HG03521 (cell line): Measurements from ENCODE around the gene COL3A1.

Experiments
- ATAC-seq: cut with Tn5 transposase; IDR thresholded peaks from one replicate; pipeline ENCODE4 v1.9.1; 2021; ENCODE audit warnings: mild to moderate bottlenecking, moderate library complexity; ENCODE audit not compliant: unreplicated experiment

COL3A1 gene

DNA sequence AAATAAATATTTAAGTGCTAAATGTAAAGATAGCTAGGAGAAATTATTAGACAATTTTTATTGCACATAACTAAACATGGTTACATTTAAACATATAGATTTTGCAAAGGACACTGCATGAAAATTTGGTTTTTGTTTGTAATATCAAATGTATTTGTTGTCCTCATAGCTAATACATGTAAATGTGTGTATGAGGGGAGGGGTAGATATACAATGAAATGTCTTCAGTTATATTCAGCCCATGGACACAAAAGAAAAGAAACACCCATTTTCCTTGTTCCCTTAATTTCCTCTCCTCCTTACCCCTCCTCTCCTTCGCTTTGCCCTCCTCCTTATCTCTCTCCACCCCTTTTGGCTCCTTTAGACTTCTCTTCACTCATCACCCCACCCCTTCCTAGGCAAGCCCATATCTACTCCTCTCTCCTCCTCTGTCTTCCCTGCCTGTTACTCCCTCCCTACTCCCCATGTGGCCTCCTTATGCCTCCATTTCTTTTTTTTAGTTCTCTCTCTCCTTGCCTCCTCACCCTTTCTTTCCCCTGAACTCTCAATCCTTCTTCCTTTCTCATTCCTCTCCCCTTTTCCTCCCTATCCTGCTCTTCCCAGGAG lies 1.4 kb downstream of the COL3A1 start:
- ATAC-seq: no peak

DNA sequence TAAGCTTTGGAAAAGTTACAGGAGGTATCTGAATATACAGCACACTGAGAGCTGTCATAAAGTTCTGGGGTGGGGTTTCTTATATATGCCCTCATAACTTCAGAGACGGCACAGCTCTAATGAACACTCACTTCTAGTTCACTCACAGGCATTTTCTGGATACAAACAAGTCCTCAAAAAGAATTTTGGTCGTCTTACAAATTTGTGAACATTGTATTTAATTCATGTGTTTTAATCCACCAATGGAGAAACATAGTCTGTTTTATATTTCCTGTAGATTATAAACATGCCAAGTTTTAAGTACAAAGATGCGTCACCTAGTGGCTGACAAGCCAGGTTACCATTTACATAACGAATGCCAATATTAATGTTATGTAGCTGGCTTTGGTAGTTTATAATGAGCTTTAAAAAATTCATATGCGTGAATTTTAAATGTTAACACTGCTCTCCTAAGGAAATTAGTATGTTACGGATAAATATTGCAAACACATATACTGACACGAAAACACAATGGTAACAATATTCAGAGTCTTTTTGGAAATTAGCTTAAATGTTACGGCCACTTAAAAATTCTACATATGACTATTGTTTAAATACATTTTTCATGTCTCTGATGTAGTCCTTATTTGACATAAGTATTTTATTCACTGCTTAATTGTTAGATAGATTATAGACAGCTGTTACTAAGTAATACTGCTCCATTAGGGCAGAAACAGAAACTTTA lies 2.5 kb downstream of the COL3A1 start:
- no peak for ATAC-seq

DNA sequence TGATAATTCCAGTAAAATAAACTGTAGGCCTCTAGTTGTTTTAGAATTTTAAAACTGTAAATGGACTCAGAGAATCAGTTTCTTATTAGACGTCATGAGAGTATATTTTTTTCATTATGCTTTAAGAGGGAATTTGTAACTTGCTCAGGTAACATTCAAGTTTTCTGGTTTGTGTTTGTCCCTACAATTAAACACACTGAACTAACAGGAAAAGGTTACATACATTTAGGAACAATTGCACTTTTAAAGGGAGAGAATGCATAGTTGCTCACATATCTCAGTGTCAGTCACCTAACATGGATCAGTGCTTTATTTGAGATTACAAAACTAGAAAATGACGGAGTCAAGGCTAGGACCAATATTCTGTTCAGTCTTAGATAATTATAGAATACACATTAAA lies 3.1 kb downstream of the COL3A1 start:
- no peak for ATAC-seq

DNA sequence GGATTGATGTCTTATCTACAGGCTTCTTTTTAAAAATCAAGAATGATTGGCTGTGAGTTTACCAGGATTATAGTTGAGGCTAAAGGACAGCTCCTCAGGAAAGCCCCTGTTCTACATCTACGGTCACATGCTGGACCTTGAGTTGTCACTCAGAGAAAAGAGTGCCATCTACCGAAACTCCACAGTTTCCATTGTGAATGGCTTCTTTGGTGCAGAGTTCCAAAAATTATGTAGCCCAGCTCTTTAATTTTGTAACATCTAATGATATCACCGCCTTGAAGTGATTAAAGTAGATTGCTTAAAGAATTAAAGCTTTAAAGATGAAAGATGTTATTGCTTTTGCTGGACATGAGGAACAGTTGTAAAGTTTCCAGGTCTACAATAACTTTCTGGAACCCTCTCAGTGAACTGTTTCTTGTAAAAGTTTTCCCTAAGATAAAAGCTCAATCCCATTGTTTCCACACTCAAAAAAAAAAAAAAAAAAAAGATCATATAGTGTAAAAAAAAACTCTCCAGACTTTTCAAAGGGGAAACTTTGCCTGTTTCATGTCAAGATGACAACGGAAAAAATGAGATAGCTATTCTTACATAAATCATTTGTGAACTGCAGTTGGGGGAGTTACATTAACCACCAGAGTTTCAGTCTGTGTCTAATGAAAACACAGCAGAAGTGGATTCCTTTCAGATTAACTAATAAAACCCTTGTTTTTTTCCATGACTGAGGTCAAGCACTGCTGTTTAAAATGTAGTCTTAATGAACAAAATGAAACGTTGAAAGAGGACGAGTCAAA lies 4.3 kb downstream of the COL3A1 start:
- ATAC-seq: peak; percentile 80

DNA sequence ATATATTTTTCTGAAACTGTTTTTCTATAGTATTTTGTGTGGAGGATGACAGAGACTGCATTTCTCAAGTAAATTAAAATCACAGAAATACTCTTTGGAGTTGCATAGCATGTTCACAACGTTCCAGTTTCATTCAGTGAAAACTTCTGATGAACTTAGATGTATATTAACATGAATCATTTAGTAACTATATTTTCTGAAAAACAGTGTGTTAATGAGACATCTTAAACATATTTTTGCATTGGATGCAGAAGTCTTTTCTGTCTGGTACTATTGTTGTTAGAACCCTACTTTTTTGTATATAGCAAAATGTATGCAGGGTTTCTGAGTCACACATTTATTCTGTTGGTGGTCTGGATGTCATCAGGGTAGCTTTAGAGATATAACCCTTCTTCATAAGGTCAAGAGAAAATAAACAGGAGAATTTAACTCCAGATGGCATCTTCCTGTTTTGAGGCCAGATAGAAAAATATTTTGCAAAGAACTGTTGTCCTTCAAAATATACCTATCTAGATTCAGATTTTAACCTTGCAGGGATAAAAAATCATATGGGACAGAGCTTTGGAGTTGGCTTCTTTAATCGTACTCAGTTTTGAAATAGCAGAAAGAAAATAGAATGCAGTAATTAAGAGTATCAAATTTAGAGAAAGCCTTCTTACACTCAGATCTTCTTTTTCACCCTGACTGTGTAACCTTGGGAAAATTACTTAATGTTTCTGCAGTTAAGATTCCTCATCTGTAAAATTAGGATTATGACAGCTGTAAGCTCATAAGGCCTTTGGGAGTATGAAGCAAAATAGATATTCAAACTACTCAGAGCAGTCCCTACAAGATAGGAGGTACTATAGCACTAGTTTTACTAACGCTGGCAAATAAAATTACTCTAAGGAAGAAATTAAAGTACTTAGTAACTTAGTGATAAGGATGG lies 5.3 kb downstream of the COL3A1 start:
- no peak for ATAC-seq

DNA sequence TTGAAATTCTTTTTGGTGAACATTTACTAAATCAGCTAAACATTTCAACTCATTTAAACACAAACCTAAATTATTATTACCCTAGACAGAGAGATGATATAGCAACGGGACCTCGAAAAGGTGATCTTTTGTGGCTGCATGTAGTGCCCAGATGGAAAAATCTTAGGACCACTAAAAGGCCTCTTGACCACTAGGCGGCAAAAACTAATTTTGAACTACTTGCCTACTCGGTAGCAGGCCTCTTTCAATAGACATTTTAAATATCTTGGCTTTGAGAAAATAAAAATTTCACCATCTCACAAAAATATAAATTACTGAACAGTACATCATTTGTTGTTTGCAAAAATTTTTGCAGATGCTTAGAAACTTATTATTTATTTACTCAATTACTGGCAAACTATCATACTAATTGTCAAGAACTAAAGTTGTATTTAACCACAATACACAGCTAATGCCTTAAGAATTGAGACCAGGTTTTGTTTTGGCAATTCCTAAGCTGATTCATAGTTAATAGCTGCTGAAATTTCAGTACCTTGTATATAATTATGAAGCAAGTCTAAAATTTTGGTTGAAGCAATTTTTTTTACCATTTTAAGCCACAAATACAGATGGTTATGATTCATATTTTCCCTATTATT lies 9.4 kb downstream of the COL3A1 start:
- no peak for ATAC-seq

DNA sequence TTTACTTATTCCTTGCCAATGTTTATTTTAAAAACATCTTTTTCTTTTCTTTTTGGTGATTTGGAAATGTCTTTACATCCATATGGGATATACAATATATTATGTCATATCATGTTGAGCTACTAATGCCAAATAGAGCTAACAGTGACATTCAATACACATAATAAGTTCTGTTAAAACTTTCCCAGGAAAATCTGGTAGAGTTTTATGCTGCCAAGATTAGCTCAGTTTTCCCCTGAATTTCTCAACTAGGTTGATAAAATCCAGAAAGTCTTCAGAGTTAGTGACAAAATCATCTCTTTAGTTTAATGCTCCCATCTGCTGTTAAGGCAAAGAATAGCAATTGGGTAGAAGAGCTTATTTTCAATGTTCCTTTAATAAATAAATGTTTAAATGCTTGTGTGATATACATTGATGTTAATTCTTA lies 9.9 kb downstream of the COL3A1 start:
- no peak for ATAC-seq

DNA sequence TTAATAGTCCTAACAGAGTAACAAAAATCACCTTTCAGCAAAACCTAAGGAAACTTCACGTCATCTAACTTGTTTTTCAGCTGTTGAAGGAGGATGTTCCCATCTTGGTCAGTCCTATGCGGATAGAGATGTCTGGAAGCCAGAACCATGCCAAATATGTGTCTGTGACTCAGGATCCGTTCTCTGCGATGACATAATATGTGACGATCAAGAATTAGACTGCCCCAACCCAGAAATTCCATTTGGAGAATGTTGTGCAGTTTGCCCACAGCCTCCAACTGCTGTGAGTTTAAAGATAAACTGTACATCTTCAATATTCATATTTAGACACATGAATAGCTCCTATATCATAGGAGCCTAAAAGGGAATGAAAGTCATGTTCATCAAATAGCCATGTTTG lies 10.5 kb downstream of the COL3A1 start:
- no peak for ATAC-seq

DNA sequence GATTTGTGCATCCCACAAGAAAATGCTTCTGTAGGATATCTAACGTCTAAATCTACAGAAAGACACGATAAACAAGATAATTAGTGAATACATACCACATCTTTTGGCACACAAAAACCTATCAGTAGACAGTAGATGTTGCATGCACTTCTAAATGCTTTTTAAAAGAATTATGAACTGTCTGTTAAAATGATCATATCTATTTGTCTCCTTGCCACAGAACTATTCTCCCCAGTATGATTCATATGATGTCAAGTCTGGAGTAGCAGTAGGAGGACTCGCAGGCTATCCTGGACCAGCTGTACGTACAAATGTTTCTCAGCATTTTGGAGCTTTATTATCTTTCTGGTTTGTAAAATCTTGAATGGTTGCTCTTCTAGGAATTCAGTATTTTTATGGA lies 12.7 kb downstream of the COL3A1 start:
- ATAC-seq: no peak

DNA sequence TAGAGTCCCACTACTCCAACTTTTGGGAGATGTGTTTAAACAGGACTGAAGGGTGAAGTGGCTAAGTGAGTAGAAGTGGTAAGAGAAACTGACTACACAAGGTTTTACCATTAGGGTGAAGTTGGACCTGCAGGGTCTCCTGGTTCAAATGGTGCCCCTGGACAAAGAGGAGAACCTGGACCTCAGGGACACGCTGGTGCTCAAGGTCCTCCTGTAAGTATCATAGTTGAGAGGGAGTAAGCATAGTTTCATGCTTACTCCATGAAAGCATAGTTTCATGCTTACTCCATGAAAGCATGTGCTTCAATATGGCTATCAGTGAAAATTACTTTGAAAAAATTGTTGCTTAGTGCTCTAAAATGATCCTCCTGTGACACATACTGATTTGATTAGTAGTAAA lies 19.1 kb downstream of the COL3A1 start:
- ATAC-seq: no peak

DNA sequence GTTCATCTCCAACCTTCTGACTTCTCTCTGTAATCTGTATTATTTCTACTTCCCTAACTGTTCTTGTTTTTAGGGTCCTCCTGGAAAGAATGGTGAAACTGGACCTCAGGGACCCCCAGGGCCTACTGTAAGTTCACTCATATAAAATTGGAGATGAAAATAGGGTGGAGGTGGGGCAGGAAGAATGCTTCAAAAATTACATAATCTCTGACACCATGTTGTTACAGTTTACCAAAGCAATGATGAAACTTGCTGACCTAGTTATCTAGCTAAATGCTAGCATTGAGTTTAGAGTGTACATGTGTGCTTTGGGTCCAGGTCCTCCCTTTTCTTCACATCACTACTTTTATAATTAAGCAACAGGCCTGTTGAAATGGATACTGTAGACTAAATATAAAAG lies 23.1 kb downstream of the COL3A1 start:
- no peak for ATAC-seq

DNA sequence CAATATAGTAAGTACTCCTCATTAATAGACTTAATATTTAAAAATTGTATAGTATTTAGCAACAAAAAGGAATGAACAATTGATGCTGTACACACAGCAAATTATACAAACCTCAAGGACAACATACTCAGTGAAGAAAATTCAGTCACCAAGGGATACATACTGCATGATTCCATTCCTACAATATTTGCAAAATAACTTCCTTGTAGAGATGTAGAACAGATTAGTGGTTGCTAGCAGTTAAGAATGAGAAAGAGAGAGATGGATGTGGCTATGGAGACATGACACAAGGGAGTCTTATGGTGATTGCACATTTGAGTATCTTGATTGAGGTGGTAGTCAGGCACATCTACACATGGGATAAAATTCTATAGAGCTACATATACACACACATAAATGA lies 26.0 kb downstream of the COL3A1 start:
- no peak for ATAC-seq

DNA sequence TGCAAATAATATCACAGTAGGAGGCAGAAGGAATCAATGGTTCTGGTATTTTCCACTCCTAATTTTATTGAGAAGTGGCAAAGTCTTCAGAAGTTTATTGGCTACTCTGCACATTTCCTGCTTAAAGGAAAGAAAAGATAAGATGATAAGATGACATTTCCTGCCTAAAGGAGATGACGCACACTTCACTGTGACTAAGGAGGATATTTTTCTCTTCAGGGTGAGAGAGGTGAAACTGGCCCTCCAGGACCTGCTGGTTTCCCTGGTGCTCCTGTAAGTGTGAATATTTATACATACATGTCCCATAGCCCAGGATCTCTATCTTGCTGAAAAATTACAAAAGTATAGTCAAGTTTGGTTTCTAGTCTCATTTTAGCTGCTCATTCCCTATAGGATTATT lies 27.9 kb downstream of the COL3A1 start:
- ATAC-seq: no peak

DNA sequence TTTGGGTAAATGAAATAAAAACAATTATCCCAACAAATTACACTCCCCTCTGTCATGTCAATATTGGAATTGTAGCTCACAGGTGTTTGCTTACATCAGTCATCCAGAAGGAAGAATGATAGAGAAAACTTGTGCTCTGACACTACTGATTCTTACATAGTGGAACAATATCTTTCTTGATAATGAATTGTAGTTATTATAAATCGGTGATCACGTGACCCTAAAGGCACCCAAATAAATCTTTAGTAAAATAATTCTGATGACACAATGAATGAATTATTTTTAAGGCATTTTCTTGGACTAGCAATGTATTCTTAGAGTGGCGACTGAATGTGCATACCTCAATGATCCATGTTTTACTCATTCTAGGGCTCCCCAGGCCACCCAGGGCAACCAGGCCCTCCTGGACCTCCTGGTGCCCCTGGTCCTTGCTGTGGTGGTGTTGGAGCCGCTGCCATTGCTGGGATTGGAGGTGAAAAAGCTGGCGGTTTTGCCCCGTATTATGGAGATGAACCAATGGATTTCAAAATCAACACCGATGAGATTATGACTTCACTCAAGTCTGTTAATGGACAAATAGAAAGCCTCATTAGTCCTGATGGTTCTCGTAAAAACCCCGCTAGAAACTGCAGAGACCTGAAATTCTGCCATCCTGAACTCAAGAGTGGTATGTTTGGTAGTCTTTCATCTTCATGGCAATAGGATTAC lies 34.5 kb downstream of the COL3A1 start:
- ATAC-seq: no peak

DNA sequence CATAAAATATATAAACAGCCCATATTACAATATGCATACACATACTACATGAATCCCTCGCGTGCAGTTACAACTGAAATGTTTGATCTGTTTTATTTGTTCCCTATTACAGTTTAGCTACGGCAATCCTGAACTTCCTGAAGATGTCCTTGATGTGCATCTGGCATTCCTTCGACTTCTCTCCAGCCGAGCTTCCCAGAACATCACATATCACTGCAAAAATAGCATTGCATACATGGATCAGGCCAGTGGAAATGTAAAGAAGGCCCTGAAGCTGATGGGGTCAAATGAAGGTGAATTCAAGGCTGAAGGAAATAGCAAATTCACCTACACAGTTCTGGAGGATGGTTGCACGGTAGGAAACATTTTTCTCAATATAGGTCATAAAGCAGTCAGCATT lies 36.4 kb downstream of the COL3A1 start:
- no peak for ATAC-seq

DNA sequence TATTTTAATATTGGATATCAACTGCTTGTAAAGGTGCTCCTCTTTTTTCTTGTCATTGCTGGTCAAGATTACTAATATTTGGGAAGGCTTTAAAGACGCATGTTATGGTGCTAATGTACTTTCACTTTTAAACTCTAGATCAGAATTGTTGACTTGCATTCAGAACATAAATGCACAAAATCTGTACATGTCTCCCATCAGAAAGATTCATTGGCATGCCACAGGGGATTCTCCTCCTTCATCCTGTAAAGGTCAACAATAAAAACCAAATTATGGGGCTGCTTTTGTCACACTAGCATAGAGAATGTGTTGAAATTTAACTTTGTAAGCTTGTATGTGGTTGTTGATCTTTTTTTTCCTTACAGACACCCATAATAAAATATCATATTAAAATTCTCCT lies 38.2 kb downstream of the COL3A1 start:
- ATAC-seq: no peak

DNA sequence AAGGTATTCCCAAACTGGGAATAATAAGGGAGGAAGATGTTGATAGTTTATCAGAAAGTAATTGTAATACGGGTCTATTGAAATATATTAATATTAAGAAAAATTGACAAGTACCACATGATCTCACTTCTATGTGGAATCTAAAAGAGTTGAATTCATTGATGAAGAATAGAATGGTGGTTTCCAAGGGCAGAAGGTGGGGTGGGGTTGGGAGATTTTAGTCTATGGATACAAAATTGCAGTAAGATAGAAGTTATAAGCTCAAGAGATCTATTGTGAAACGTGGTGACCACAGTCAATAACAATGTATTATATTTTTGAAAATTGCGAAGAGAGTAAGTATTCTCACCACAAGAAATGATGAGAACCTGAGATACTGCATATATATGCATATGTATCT lies 38.9 kb downstream of the COL3A1 start:
- ATAC-seq: no peak

DNA sequence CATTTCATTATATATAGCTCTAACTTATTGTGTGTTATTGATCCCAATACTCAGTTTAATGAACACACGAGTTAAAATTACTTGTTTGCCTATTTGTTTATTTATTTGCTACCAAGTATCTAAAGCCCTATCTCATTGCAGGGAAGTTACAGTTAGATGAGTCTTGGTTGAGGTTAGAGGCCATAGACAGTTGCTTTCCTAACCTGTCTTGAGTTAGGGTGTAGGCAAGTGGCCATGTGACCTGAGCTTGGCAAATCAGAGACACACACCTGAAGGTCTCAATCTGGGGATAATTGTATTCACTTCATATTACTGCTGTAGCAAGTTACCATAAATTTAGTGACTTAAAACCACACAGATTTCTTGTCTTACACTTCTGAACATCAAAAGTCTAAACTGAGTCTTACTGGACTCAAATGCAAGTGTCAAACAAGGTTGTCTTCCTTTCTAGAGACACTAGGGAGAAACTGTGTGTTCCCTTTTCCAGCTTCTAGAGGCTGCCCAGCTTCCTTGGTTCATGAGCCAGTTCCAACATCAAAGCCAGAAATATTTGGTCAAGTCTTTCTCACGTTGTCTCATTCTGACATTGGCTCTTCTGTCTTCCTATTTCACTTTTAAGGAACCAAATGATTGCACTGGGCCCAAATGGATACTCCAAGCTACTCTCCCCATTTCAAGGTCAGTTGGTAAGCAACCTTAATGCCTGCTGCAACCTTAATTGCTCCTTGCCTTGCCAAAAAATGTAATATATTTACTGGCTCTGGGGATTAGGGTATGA lies 39.7 kb downstream of the COL3A1 start:
- no peak for ATAC-seq

DNA sequence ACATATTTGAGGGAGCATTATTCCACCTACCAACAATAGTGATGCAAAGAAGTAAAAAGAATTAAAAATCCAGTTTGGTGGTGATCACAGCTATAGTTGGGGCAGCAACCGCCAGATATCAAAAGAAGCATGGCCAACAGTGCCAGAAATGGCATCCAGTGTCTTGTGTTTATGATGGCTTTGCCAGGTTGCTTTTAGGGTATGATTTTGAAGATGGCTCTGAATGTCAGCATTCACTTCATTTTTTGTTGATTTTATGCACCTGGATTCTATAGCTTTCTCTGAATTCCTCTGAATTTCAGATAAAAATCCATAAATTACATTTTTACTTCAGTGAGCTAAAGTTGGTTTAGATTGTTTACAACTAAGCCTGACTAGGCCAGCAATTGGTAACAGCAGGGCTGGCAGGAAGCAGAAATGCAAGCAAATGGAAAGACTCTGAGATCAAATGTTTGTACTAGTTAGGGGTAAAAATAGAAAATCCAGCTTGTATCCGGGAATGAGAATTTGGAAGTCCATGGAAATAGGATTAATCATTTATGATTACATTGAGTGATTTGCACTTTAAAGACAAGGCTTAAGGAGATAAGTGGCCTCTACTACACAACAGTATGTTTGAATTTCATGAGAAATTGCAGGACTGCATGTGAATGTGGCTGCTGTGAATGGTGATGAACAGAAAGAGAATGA lies 40.4 kb downstream of the COL3A1 start:
- ATAC-seq: no peak
